Measurements from ENCODE around the gene RTRAF. TPM values are rescaled to one million over a fixed set of nuclear protein-coding genes. Genes with fewer than 3 reads are reported as not detected.

The RTRAF gene
- total RNA-seq, 1 donor = 53.2 TPM

DNA sequence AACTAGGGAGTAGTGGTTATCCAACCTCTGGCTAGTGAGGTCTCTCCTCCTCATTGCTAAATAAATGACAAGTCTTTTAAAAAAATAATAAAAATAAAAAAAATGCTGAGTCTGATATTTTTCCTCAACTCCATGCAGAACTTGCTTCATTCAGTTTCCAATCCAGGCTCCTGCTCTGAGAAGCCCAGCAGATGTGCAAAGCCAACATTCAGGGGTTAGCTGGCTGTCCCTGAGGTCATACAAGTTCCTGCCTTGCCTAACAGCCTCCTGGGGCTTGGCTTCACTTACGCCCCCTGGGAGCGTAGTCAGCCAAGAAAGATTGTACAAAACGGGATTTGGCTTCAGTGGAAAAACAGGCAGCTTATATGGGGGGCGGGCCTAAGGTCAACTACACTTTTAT, 23.3 kb downstream of the RTRAF start:
- H4K20me1 ChIP-seq (ENCODE audit: insufficient read depth, low read length) = no peaks in the 10 kb centered on the region
- H3K27ac ChIP-seq (ENCODE audit: low read depth, low read length) = no peak overlapping the region
- H3K36me3 ChIP-seq (ENCODE audit: insufficient read depth, low read length) = peaks cover 50% of the 10 kb centered on the region
- peaks cover 13% of the 10 kb centered on the region for H3K4me1 ChIP-seq (ENCODE audit: insufficient read depth, low read length)
- no peak overlapping the region for H3K4me3 ChIP-seq (ENCODE audit: insufficient read depth, low read length)
- H3K27me3 ChIP-seq (ENCODE audit: insufficient read depth, low read length) = no peaks in the 10 kb centered on the region
- no peak overlapping the region for H3K4me2 ChIP-seq (ENCODE audit: insufficient read depth, low read length)
- no peaks in the 10 kb centered on the region for H3K79me2 ChIP-seq (ENCODE audit: insufficient read depth, low read length)
- DNase-seq (ENCODE audit: insufficient read length, low spot score, missing footprints) = peak; percentile 53
- H3K9me3 ChIP-seq (ENCODE audit: low read depth, low read length) = no peaks in the 10 kb centered on the region
- H2AFZ ChIP-seq (ENCODE audit: low read length) = no peak overlapping the region
- no peak for TF ChIP-seq CTCF (IDR thresholded peaks at IDR 0.05; ENCODE audit: extremely low read depth, low read depth, low read length)

DNA sequence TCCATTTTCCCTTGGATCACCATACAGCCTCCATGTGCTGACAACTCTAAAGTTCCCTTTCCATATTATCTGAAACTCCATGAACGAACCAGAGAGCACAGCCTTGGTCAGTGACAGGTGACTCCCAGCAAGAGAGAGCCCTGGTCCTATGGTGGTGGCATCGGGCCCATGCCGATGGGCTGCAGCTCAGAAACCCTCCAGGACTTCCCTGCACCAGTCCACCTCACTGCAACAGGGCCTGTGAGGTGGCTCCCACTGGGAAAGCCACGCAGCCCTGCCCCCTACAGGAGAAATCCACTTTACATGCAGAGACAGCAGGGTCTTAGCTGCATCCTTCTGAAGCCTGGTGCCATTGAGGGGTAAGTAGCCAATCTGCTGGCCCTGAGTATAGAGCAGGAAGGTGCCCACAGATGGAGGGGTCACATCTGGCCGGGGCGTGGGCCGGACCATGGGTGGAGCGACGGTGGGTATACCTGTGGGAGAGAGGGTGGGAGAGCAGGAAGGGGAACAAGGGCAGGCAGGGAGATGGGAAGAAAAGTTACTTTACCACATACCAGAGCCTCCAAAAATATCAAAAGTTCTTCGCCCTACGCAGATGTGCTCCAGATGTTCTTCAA, 24.7 kb downstream of the RTRAF start:
- H3K4me1 ChIP-seq (ENCODE audit: insufficient read depth, low read length) = peaks cover 13% of the 10 kb centered on the region
- H3K79me2 ChIP-seq (ENCODE audit: insufficient read depth, low read length) = no peaks in the 10 kb centered on the region
- no peaks in the 10 kb centered on the region for H3K9me3 ChIP-seq (ENCODE audit: low read depth, low read length)
- H3K4me3 ChIP-seq (ENCODE audit: insufficient read depth, low read length) = no peak overlapping the region
- H3K36me3 ChIP-seq (ENCODE audit: insufficient read depth, low read length) = peaks cover 46% of the 10 kb centered on the region
- H3K27ac ChIP-seq (ENCODE audit: low read depth, low read length) = no peak overlapping the region
- peak; percentile 28 for TF ChIP-seq CTCF (IDR thresholded peaks at IDR 0.05; ENCODE audit: extremely low read depth, low read depth, low read length)
- no peak overlapping the region for H2AFZ ChIP-seq (ENCODE audit: low read length)
- no peaks in the 10 kb centered on the region for H3K27me3 ChIP-seq (ENCODE audit: insufficient read depth, low read length)
- DNase-seq (ENCODE audit: insufficient read length, low spot score, missing footprints) = no peak
- no peak overlapping the region for H3K4me2 ChIP-seq (ENCODE audit: insufficient read depth, low read length)
- H4K20me1 ChIP-seq (ENCODE audit: insufficient read depth, low read length) = no peaks in the 10 kb centered on the region

DNA sequence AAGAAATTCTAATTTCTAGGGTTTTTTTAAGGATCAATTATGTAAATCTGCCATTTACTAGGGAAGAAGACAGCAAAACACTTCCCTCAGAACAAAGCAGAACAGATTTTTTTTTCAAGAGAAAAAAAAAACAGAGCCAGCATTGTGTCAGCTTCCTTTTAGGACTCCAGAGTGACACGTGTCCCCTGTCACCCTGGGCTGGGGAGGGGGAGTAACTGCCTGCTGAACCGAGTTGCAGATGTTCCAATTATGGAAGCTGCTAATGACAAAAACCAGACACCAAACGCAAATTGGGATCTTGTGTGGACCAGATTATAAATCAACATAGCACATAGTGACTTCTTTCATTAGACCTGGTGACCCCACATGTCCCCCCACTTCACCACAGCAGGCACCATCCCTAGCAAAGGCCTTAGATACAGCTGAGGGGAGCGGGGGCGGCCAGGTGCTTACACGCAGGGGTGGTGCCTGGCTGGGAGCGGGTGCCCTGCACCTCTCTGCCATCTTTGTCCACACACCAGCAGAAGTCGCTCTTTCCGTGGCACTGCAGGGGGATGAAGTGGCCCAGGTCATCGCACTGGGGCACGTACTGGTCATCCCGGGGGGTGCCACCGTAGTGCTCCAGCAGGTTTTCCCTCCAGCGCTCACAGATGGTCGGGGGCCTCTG, 25.4 kb downstream of the RTRAF start:
- no peak overlapping the region for H3K4me2 ChIP-seq (ENCODE audit: insufficient read depth, low read length)
- peaks cover 13% of the 10 kb centered on the region for H3K4me1 ChIP-seq (ENCODE audit: insufficient read depth, low read length)
- no peaks in the 10 kb centered on the region for H3K79me2 ChIP-seq (ENCODE audit: insufficient read depth, low read length)
- H3K9me3 ChIP-seq (ENCODE audit: low read depth, low read length) = no peaks in the 10 kb centered on the region
- TF ChIP-seq CTCF (IDR thresholded peaks at IDR 0.05; ENCODE audit: extremely low read depth, low read depth, low read length) = no peak
- no peak for DNase-seq (ENCODE audit: insufficient read length, low spot score, missing footprints)
- no peaks in the 10 kb centered on the region for H3K27me3 ChIP-seq (ENCODE audit: insufficient read depth, low read length)
- no peak overlapping the region for H3K27ac ChIP-seq (ENCODE audit: low read depth, low read length)
- H4K20me1 ChIP-seq (ENCODE audit: insufficient read depth, low read length) = no peaks in the 10 kb centered on the region
- H3K36me3 ChIP-seq (ENCODE audit: insufficient read depth, low read length) = peaks cover 47% of the 10 kb centered on the region
- no peak overlapping the region for H2AFZ ChIP-seq (ENCODE audit: low read length)
- H3K4me3 ChIP-seq (ENCODE audit: insufficient read depth, low read length) = no peak overlapping the region

GRCh38 chr14:52015411-52016030, 26.2 kb downstream of the RTRAF start:
- Histone ChIP-seq H3K4me2 (ENCODE audit: insufficient read depth, low read length) (no peak overlapping the region), H3K79me2 (ENCODE audit: insufficient read depth, low read length) (no peaks in the 10 kb centered on the region), H4K20me1 (ENCODE audit: insufficient read depth, low read length) (no peaks in the 10 kb centered on the region), H3K4me3 (ENCODE audit: insufficient read depth, low read length) (no peak overlapping the region), H3K4me1 (ENCODE audit: insufficient read depth, low read length) (peaks cover 13% of the 10 kb centered on the region), H3K9me3 (ENCODE audit: low read depth, low read length) (no peaks in the 10 kb centered on the region), H3K36me3 (ENCODE audit: insufficient read depth, low read length) (peaks cover 45% of the 10 kb centered on the region), H3K27ac (ENCODE audit: low read depth, low read length) (no peak overlapping the region), H2AFZ (ENCODE audit: low read length) (peak overlapping the region; percentile 34), H3K27me3 (ENCODE audit: insufficient read depth, low read length) (no peaks in the 10 kb centered on the region)
- peak; percentile 57 for TF ChIP-seq CTCF (IDR thresholded peaks at IDR 0.05; ENCODE audit: extremely low read depth, low read depth, low read length)
- DNase-seq (ENCODE audit: insufficient read length, low spot score, missing footprints) = peak; percentile 76

Measured in osteoblast (primary cell).